ENCODE data around the gene C1orf232. TPM values are rescaled to one million over a fixed set of nuclear protein-coding genes. Genes with fewer than 3 reads are reported as not detected.

Gene C1orf232
- total and polyA plus RNA-seq, 4 donors, result not detected

- ATAC-seq (ENCODE audit: insufficient read depth, low FRiP score) (no peak), DNase-seq (no peak)
- Histone ChIP-seq H3K4me3 (no peak overlapping the region), H3K27ac (ENCODE audit: low read depth in 1 of 2, low read length in 1 of 2) (no peak overlapping the region), H3K9me3 (ENCODE audit: control insufficient read depth in 4 of 4, insufficient read depth in 3 of 4, low read length in 3 of 4) (no peaks in the 10 kb centered on the region), H3K27me3 (ENCODE audit: control insufficient read depth in 3 of 3, insufficient read depth in 3 of 3, low read length in 2 of 3) (no peaks in the 10 kb centered on the region), H3K4me1 (ENCODE audit: control insufficient read depth in 5 of 5, insufficient read depth in 5 of 5, low read length in 5 of 5) (peaks cover 0 to 7% (median 0%) of the 10 kb centered on the region in 5 donors), H3K36me3 (ENCODE audit: control insufficient read depth in 4 of 4, insufficient read depth in 4 of 4, low read length in 4 of 4) (no peaks in the 10 kb centered on the region), H3K9ac (ENCODE audit: insufficient read depth in 1 of 2, low read length in 2 of 2) (no peak overlapping the region)
- TF ChIP-seq, protein P1, sequence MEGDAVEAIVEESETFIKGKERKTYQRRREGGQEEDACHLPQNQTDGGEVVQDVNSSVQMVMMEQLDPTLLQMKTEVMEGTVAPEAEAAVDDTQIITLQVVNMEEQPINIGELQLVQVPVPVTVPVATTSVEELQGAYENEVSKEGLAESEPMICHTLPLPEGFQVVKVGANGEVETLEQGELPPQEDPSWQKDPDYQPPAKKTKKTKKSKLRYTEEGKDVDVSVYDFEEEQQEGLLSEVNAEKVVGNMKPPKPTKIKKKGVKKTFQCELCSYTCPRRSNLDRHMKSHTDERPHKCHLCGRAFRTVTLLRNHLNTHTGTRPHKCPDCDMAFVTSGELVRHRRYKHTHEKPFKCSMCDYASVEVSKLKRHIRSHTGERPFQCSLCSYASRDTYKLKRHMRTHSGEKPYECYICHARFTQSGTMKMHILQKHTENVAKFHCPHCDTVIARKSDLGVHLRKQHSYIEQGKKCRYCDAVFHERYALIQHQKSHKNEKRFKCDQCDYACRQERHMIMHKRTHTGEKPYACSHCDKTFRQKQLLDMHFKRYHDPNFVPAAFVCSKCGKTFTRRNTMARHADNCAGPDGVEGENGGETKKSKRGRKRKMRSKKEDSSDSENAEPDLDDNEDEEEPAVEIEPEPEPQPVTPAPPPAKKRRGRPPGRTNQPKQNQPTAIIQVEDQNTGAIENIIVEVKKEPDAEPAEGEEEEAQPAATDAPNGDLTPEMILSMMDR (IDR thresholded peaks at IDR 0.05; ENCODE audit: control extremely low read depth, extremely low read depth), result no peak
- 85 to 93% methylated on average over 5 of the region's 5 CpGs for WGBS, 2 donors
These were observed 31.6 kb upstream of the C1orf232 start for GRCh38 chr1:26200413-26200812.

GRCh38 chr1:26197813-26198212 is 29.1 kb upstream of the C1orf232 start:
- no peak overlapping the region for H3K9ac ChIP-seq (ENCODE audit: insufficient read depth in 1 of 2, low read length in 2 of 2)
- WGBS, 2 donors, result 93 to 94% methylated on average over 11 of the region's 11 CpGs
- H3K4me3 ChIP-seq, result no peak overlapping the region
- no peaks in the 10 kb centered on the region for H3K36me3 ChIP-seq (ENCODE audit: control insufficient read depth in 4 of 4, insufficient read depth in 4 of 4, low read length in 4 of 4)
- DNase-seq (no peak), ATAC-seq (ENCODE audit: insufficient read depth, low FRiP score) (no peak)
- no peaks in the 10 kb centered on the region for H3K9me3 ChIP-seq (ENCODE audit: control insufficient read depth in 4 of 4, insufficient read depth in 3 of 4, low read length in 3 of 4)
- no peak overlapping the region for H3K27ac ChIP-seq (ENCODE audit: low read depth in 1 of 2, low read length in 1 of 2)
- no peaks in the 10 kb centered on the region for H3K27me3 ChIP-seq (ENCODE audit: control insufficient read depth in 3 of 3, insufficient read depth in 3 of 3, low read length in 2 of 3)
- TF ChIP-seq, protein P1 (IDR thresholded peaks at IDR 0.05; ENCODE audit: control extremely low read depth, extremely low read depth), result no peak
- peaks cover 0 to 7% (median 0%) of the 10 kb centered on the region in 5 donors for H3K4me1 ChIP-seq (ENCODE audit: control insufficient read depth in 5 of 5, insufficient read depth in 5 of 5, low read length in 5 of 5)

DNA sequence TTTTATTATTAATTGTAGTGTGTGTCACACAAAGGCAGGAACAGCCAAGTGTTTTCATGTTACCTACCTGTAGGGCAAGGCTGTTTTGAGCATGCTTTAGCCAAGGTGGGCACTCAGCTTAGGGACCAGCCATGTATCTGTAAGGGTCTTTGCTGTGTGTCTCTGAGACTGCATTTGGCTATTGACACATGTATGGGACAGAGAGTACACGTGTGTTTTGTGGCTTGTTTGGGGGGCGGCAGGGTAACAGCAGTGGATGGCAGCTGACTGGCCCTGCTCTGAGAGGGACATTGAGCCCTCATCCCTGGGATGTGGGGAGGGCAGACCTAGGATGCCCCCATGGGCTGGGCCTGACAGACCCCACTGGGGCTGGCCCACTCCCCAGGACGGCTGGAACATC is 28.5 kb upstream of the C1orf232 start:
- no peak overlapping the region for H3K27ac ChIP-seq (ENCODE audit: low read depth in 1 of 2, low read length in 1 of 2)
- ATAC-seq (ENCODE audit: insufficient read depth, low FRiP score) (no peak), DNase-seq (no peak)
- H3K36me3 ChIP-seq (ENCODE audit: control insufficient read depth in 4 of 4, insufficient read depth in 4 of 4, low read length in 4 of 4), result no peaks in the 10 kb centered on the region
- H3K9ac ChIP-seq (ENCODE audit: insufficient read depth in 1 of 2, low read length in 2 of 2), result no peak overlapping the region
- no peak overlapping the region for H3K4me3 ChIP-seq
- TF ChIP-seq, protein P1 (IDR thresholded peaks at IDR 0.05; ENCODE audit: control extremely low read depth, extremely low read depth), result no peak
- WGBS, 2 donors, result 90 to 95% methylated on average over 3 of the region's 3 CpGs
- H3K9me3 ChIP-seq (ENCODE audit: control insufficient read depth in 4 of 4, insufficient read depth in 3 of 4, low read length in 3 of 4), result no peaks in the 10 kb centered on the region
- peaks cover 0 to 7% (median 0%) of the 10 kb centered on the region in 5 donors for H3K4me1 ChIP-seq (ENCODE audit: control insufficient read depth in 5 of 5, insufficient read depth in 5 of 5, low read length in 5 of 5)
- no peaks in the 10 kb centered on the region for H3K27me3 ChIP-seq (ENCODE audit: control insufficient read depth in 3 of 3, insufficient read depth in 3 of 3, low read length in 2 of 3)

- no peaks in the 10 kb centered on the region for H3K9me3 ChIP-seq (ENCODE audit: control insufficient read depth in 4 of 4, insufficient read depth in 3 of 4, low read length in 3 of 4)
- H3K4me3 ChIP-seq, result no peak overlapping the region
- no peak overlapping the region for H3K9ac ChIP-seq (ENCODE audit: insufficient read depth in 1 of 2, low read length in 2 of 2)
- H3K36me3 ChIP-seq (ENCODE audit: control insufficient read depth in 4 of 4, insufficient read depth in 4 of 4, low read length in 4 of 4), result no peaks in the 10 kb centered on the region
- ATAC-seq (ENCODE audit: insufficient read depth, low FRiP score) (no peak), DNase-seq (no peak)
- WGBS, 2 donors, result 65 to 93% methylated on average over 3 of the region's 3 CpGs
- peaks cover 0 to 1% (median 0%) of the 10 kb centered on the region in 5 donors for H3K4me1 ChIP-seq (ENCODE audit: control insufficient read depth in 5 of 5, insufficient read depth in 5 of 5, low read length in 5 of 5)
- no peaks in the 10 kb centered on the region for H3K27me3 ChIP-seq (ENCODE audit: control insufficient read depth in 3 of 3, insufficient read depth in 3 of 3, low read length in 2 of 3)
- no peak overlapping the region for H3K27ac ChIP-seq (ENCODE audit: low read depth in 1 of 2, low read length in 1 of 2)
- TF ChIP-seq, protein P1 (IDR thresholded peaks at IDR 0.05; ENCODE audit: control extremely low read depth, extremely low read depth), result no peak
These were observed 27.0 kb upstream of the C1orf232 start for GRCh38 chr1:26195805-26196204.
